GM06990 (cell line): ENCODE measurements around the gene DDX54.
A peak's percentile ranks its signal among the peaks of the same experiment; 100 is the strongest.
"Not testable (repeated sequence)": the region's sequence is repeated elsewhere in the genome, so short reads cannot be mapped to it uniquely, and the experiment has no call there.

Source experiments
- DNase-seq: peaks from one replicate; pipeline ENCODE4 v3.0.0-alpha.2; 2011; ENCODE audit not compliant: insufficient read length; ENCODE audit errors: extremely low read depth
- H3K27me3 ChIP-seq: replicated peaks from 2 replicates; pipeline ENCODE4 v1.6.0; 2011; ENCODE audit warnings: low read length; ENCODE audit not compliant: control insufficient read depth, insufficient read depth
- H3K36me3 ChIP-seq: 2 replicates; pipeline ENCODE4 v1.5.1; 2011; ENCODE audit warnings: low read length; ENCODE audit not compliant: control insufficient read depth, insufficient read depth
- H3K4me3 ChIP-seq: replicated peaks from 2 replicates; pipeline ENCODE4 v1.5.1; 2011; ENCODE audit warnings: low read depth, mild to moderate bottlenecking, control low read depth, low read length
- CTCF ChIP-seq: IDR thresholded peaks from 2 replicates; pipeline ENCODE4 v1.5.1; 2011; ENCODE audit warnings: low read length, control low read depth, mild to moderate bottlenecking, inconsistent platforms; ENCODE audit not compliant: insufficient read depth, poor library complexity, severe bottlenecking

The DDX54 gene

DNA sequence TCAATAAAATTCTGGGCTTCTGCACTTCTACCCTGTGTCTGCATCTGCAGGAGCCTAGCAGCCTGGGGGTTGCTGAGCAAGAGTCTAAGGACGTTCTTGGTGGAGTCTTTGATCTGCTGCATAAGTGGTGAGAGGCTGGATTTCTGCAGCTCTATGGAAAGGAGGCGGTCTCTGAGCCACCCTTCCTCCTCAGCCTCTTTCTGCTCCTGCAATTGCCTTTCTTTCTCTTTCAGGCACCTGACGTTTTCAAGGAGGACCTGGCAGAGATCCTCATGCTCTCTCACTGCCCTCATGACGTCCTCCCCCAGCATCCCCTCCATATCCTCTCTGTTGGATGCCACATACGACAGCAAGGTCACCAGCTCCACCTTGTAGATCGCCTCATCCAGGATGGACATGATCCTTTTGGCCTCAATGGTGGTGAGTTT, 22.3 kb upstream of the DDX54 start:
- Histone ChIP-seq H3K27me3 (no peaks in the 10 kb centered on the region), H3K36me3 (no peaks in the 10 kb centered on the region), H3K4me3 (no peak overlapping the region)
- TF ChIP-seq CTCF = no peak
- peak; percentile 47 for DNase-seq

- DNase-seq, H3K4me3 ChIP-seq, H3K36me3 ChIP-seq, H3K27me3 ChIP-seq: not testable (repeated sequence)
These were observed 21.5 kb upstream of the DDX54 start for GRCh38 chr12:113206802-113207201.

- H3K27me3 ChIP-seq = no peaks in the 10 kb centered on the region
- no peak overlapping the region for H3K4me3 ChIP-seq
- no peaks in the 10 kb centered on the region for H3K36me3 ChIP-seq
- no peak for DNase-seq
- no peak for TF ChIP-seq CTCF
These were observed 19.5 kb upstream of the DDX54 start for GRCh38 chr12:113204804-113205203.

GRCh38 chr12:113203852-113204760, 18.8 kb upstream of the DDX54 start:
- no peak for DNase-seq
- TF ChIP-seq CTCF = no peak
- H3K27me3 ChIP-seq = no peaks in the 10 kb centered on the region
- H3K4me3 ChIP-seq = no peak overlapping the region
- H3K36me3 ChIP-seq = no peaks in the 10 kb centered on the region

DNA sequence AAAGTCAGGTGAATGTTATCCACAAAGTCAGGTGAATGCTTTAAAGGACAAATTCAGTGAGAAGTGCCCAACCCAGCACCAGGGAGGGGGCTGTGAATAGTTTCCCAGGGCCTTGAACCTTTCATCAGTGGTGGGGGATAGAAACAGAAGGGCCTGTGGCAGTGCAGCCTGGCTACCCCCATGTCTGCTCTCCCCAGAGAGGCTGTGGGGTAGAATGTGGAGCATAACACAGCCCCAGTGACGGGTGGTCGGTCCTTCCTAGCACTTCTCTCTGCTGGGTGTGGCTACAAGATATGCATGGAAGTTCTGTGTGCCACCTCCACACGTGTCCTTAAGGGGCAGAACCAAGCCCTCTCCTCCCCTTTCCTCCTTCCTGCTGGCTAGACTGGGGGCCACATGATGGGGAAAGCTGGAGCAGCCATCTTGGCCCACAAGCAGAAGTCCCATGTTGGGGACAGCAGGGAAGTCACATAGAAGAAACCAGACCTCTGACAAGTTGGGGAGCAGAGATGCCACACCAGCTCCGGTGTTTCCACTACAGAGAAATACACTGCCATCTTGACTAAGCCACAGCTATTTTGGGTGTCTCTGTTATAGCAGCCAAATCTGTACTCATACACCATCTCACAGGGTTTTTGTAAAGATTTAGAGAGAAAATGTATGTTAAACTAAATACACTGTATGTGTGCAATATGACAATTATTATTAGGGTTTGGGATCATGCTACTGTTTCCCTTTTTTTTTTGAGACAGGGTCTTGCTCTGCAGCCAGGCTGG, 17.2 kb upstream of the DDX54 start:
- no peaks in the 10 kb centered on the region for H3K27me3 ChIP-seq
- H3K36me3 ChIP-seq = no peaks in the 10 kb centered on the region
- DNase-seq = no peak
- no peak overlapping the region for H3K4me3 ChIP-seq
- no peak for TF ChIP-seq CTCF
